Measurements from ENCODE around the gene PYGO2. TPM values are rescaled to one million over a fixed set of nuclear protein-coding genes. Genes with fewer than 3 reads are reported as not detected.
A peak's percentile ranks its signal among the peaks of the same experiment; 100 is the strongest.

PYGO2 gene
- total and polyA plus RNA-seq, 7 experiments from 2014 or later: 33.0 to 69.5 (median 46.2) TPM

- Histone ChIP-seq H3K36me3 (ENCODE audit: control insufficient read depth in 2 of 3, insufficient read depth in 3 of 3, low read length in 3 of 3) (peaks cover 11 to 50% (median 20%) of the 10 kb centered on the region in 3 experiments), H3K27me3 (ENCODE audit: control insufficient read depth in 2 of 2, insufficient read depth in 2 of 2, low read length in 2 of 2) (no peaks in the 10 kb centered on the region), H3K27ac (ENCODE audit: low read depth, low read length) (peak overlapping the region; percentile 65), H3K9me3 (ENCODE audit: control insufficient read depth in 2 of 3, low read length in 3 of 3) (no peaks in the 10 kb centered on the region), H3K4me1 (ENCODE audit: control insufficient read depth in 2 of 2, insufficient read depth in 2 of 2, low read length in 2 of 2) (peaks cover 38 to 42% of the 10 kb centered on the region in 2 donors), H3K4me3 (ENCODE audit: low read length) (no peak overlapping the region)
- DNase-seq: no peak
- peak overlapping the region in 8 of 9 donors; percentile 63 to 95 (median 88) for H3K27ac Mint-ChIP-seq
- POLR2A ChIA-PET: interaction anchor here (0.7 to 2.5 kb wide), 5 partner anchors 8 to 73 kb away, joined by 3 to 6 read pairs (median 6); partner anchors contain the start of genes PMVK and PYGO2
- H3K4me3 Mint-ChIP-seq: no peak overlapping the region
- peaks cover 38 to 57% (median 50%) of the 10 kb centered on the region in 7 donors for H3K4me1 Mint-ChIP-seq
- H3K9me3 Mint-ChIP-seq: peaks cover 0 to 3% (median 0%) of the 10 kb centered on the region in 11 donors
- no peak for ATAC-seq
- intact Hi-C loops (cut with micrococcal nuclease): loop anchor here in 1 of 2 donors (1.0 kb wide), 1 partner anchor 385 kb away; no protein-coding TSS in a partner anchor
- CTCF ChIA-PET: interaction anchor here (0.7 to 2.3 kb wide), 11 partner anchors 8 to 385 kb away, joined by 3 to 18 read pairs (median 3); partner anchors contain the start of gene PMVK
- peaks cover 0 to 16% (median 10%) of the 10 kb centered on the region in 5 donors for H3K36me3 Mint-ChIP-seq
- H3K27me3 Mint-ChIP-seq: no peaks in the 10 kb centered on the region
Observed at GRCh38 chr1:154944401-154945159, 17.0 kb downstream of the PYGO2 start.

DNA sequence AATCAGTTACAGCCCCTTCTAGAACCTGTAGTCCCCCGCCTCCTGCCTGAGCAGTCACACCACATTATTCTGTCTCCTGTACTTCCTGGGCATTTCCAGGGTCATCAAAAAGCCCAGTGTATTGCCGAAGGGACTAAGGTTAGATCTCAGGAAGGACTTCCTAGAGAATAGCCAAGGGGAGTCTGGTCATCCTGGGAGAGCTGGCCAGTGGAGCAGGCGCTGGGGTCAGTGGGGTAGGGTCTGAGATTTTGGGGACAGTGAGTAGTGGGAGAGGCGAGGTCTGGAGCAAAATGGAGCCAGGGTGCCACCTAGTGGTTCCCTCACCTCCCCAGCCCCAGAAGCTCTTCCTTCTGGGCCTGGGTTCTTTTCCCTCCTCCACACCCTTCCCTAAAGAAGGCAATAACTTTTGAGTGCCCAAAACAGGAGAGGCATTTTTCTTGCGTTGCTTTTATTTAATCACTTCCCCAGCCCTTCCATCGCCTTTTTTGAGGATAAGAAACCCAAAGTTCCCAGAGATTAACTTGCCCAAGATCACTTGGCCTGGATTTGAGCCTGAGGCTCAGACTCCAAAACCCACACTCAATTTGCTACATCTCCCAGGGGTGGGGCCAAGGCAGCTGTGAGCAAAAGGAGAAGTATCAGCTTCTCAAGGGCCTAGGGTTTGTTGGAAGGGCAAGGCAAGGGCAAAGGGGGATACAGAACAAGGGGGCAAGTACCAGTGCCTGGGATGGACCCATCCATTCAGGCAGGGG is 17.8 kb downstream of the PYGO2 start:
- Histone ChIP-seq H3K36me3 (ENCODE audit: control insufficient read depth in 2 of 3, insufficient read depth in 3 of 3, low read length in 3 of 3) (peaks cover 11 to 49% (median 20%) of the 10 kb centered on the region in 3 experiments), H3K27me3 (ENCODE audit: control insufficient read depth in 2 of 2, insufficient read depth in 2 of 2, low read length in 2 of 2) (no peaks in the 10 kb centered on the region), H3K4me3 (ENCODE audit: low read length) (no peak overlapping the region), H3K4me1 (ENCODE audit: control insufficient read depth in 2 of 2, insufficient read depth in 2 of 2, low read length in 2 of 2) (peaks cover 38 to 42% of the 10 kb centered on the region in 2 donors), H3K9me3 (ENCODE audit: control insufficient read depth in 2 of 3, low read length in 3 of 3) (no peaks in the 10 kb centered on the region), H3K27ac (ENCODE audit: low read depth, low read length) (peak overlapping the region; percentile 65)
- Mint-ChIP-seq H3K4me3 (peak overlapping the region in 6 of 10 donors; percentile 7 to 67 (median 26)), H3K27ac (peak overlapping the region; percentile 52 to 95 (median 88)), H3K27me3 (no peaks in the 10 kb centered on the region), H3K36me3 (peaks cover 0 to 16% (median 9%) of the 10 kb centered on the region in 5 donors), H3K9me3 (peaks cover 0 to 5% (median 0%) of the 10 kb centered on the region in 11 donors), H3K4me1 (peaks cover 43 to 60% (median 52%) of the 10 kb centered on the region in 7 donors)
- ChIA-PET POLR2A (interaction anchor here (1.1 to 2.5 kb wide), 2 partner anchors 17 to 56 kb away, joined by 6 read pairs; partner anchors contain the start of gene PYGO2), CTCF (interaction anchor here (0.6 to 2.3 kb wide), 10 partner anchors 8 to 274 kb away, joined by 3 to 18 read pairs (median 3); partner anchors contain the start of gene PMVK)
- ATAC-seq: peak; percentile 43
- peak in 1 of 9 donors; percentile 57 for DNase-seq
- intact Hi-C loops (cut with micrococcal nuclease): loop anchor here in 1 of 2 donors (1.0 kb wide), 1 partner anchor 385 kb away; no protein-coding TSS in a partner anchor

- no peaks in the 10 kb centered on the region for H3K9me3 ChIP-seq (ENCODE audit: control insufficient read depth in 2 of 3, low read length in 3 of 3)
- Mint-ChIP-seq H3K4me1 (peaks cover 49 to 73% (median 63%) of the 10 kb centered on the region in 7 donors), H3K36me3 (peaks cover 0 to 6% (median 0%) of the 10 kb centered on the region in 5 donors), H3K4me3 (peak overlapping the region in 3 of 10 donors; percentile 26 to 67 (median 53)), H3K9me3 (peaks cover 0 to 3% (median 0%) of the 10 kb centered on the region in 11 donors), H3K27ac (peak overlapping the region; percentile 72 to 92 (median 88)), H3K27me3 (no peaks in the 10 kb centered on the region)
- H3K27ac ChIP-seq (ENCODE audit: low read depth, low read length): peak overlapping the region; percentile 65
- H3K27me3 ChIP-seq (ENCODE audit: control insufficient read depth in 2 of 2, insufficient read depth in 2 of 2, low read length in 2 of 2): no peaks in the 10 kb centered on the region
- CTCF ChIA-PET: no interaction called here
- POLR2A ChIA-PET: interaction anchor here (1.3 to 1.6 kb wide), 2 partner anchors 20 to 66 kb away, joined by 3 to 4 read pairs; partner anchors contain the start of gene PYGO2
- no peak overlapping the region for H3K4me3 ChIP-seq (ENCODE audit: low read length)
- intact Hi-C loops (cut with micrococcal nuclease): no loop called here
- no peak for ATAC-seq
- peaks cover 0 to 26% (median 3%) of the 10 kb centered on the region in 3 experiments for H3K36me3 ChIP-seq (ENCODE audit: control insufficient read depth in 2 of 3, insufficient read depth in 3 of 3, low read length in 3 of 3)
- peaks cover 39 to 51% of the 10 kb centered on the region in 2 donors for H3K4me1 ChIP-seq (ENCODE audit: control insufficient read depth in 2 of 2, insufficient read depth in 2 of 2, low read length in 2 of 2)
- DNase-seq: no peak
Observed at GRCh38 chr1:154941333-154942013, 20.1 kb downstream of the PYGO2 start.

DNA sequence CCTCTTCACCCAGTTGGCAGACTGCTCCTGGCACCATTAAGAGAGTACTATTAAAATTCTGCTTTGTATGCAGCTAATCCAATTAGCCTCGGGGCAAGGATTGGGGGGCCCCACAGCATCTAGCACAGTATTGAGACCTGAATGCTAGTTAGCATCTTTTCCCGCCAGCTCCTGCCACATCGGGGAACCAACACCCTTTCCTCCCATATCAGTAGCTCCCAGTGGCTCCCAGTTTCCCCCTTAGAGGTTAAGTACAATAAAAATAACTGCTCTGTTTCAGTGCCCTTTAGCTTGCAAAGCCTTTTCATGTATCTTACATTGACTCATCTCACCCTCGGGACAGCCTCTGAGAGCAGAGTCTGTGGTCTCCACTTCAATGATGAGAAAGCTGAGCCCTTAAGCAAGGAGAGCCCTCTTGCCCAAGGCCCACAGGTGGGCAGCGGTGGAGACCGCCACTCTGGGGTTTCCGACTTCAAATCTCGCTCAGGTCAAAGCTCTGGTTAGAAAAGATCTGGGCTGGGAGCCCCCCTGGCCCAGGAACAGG is 20.9 kb downstream of the PYGO2 start:
- H3K9me3 ChIP-seq (ENCODE audit: control insufficient read depth in 2 of 3, low read length in 3 of 3): no peaks in the 10 kb centered on the region
- Mint-ChIP-seq H3K4me3 (peak overlapping the region in 6 of 10 donors; percentile 4 to 39 (median 15)), H3K4me1 (peaks cover 54 to 76% (median 69%) of the 10 kb centered on the region in 7 donors), H3K9me3 (peaks cover 0 to 3% (median 0%) of the 10 kb centered on the region in 11 donors), H3K36me3 (peaks cover 0 to 2% (median 0%) of the 10 kb centered on the region in 5 donors), H3K27me3 (no peaks in the 10 kb centered on the region), H3K27ac (peak overlapping the region; percentile 72 to 92 (median 83))
- intact Hi-C loops (cut with micrococcal nuclease): no loop called here
- H3K4me1 ChIP-seq (ENCODE audit: control insufficient read depth in 2 of 2, insufficient read depth in 2 of 2, low read length in 2 of 2): peaks cover 44 to 55% of the 10 kb centered on the region in 2 donors
- no peak for ATAC-seq
- H3K36me3 ChIP-seq (ENCODE audit: control insufficient read depth in 2 of 3, insufficient read depth in 3 of 3, low read length in 3 of 3): peaks cover 0 to 19% (median 0%) of the 10 kb centered on the region in 3 experiments
- ChIA-PET CTCF (interaction anchor here (1.7 kb wide), 1 partner anchor 20 kb away, joined by 4 read pairs; the partner anchor contains the start of gene PYGO2), POLR2A (interaction anchor here (0.9 to 1.6 kb wide), 5 partner anchors 21 to 67 kb away, joined by 3 to 4 read pairs (median 3); partner anchors contain the start of genes FLAD1 and PYGO2)
- H3K27ac ChIP-seq (ENCODE audit: low read depth, low read length): peak overlapping the region; percentile 0
- H3K27me3 ChIP-seq (ENCODE audit: control insufficient read depth in 2 of 2, insufficient read depth in 2 of 2, low read length in 2 of 2): no peaks in the 10 kb centered on the region
- no peak for DNase-seq
- no peak overlapping the region for H3K4me3 ChIP-seq (ENCODE audit: low read length)

GRCh38 chr1:154940213-154940560 is 21.4 kb downstream of the PYGO2 start:
- no peaks in the 10 kb centered on the region for H3K27me3 Mint-ChIP-seq
- H3K9me3 Mint-ChIP-seq: peaks cover 0 to 3% (median 0%) of the 10 kb centered on the region in 11 donors
- Histone ChIP-seq H3K27ac (ENCODE audit: low read depth, low read length) (peak overlapping the region; percentile 0), H3K4me3 (ENCODE audit: low read length) (no peak overlapping the region), H3K36me3 (ENCODE audit: control insufficient read depth in 2 of 3, insufficient read depth in 3 of 3, low read length in 3 of 3) (peaks cover 0 to 13% (median 0%) of the 10 kb centered on the region in 3 experiments), H3K9me3 (ENCODE audit: control insufficient read depth in 2 of 3, low read length in 3 of 3) (no peaks in the 10 kb centered on the region), H3K27me3 (ENCODE audit: control insufficient read depth in 2 of 2, insufficient read depth in 2 of 2, low read length in 2 of 2) (no peaks in the 10 kb centered on the region), H3K4me1 (ENCODE audit: control insufficient read depth in 2 of 2, insufficient read depth in 2 of 2, low read length in 2 of 2) (peaks cover 46 to 60% of the 10 kb centered on the region in 2 donors)
- DNase-seq (no peak), ATAC-seq (no peak)
- H3K36me3 Mint-ChIP-seq: peaks cover 0 to 2% (median 0%) of the 10 kb centered on the region in 5 donors
- intact Hi-C loops (cut with micrococcal nuclease): no loop called here
- H3K27ac Mint-ChIP-seq: peak overlapping the region in 8 of 9 donors; percentile 59 to 92 (median 82)
- peak overlapping the region in 5 of 10 donors; percentile 4 to 39 (median 13) for H3K4me3 Mint-ChIP-seq
- POLR2A ChIA-PET: interaction anchor here (0.7 to 1.6 kb wide), 8 partner anchors 8 to 156 kb away, joined by 3 to 4 read pairs (median 3); partner anchors contain the start of genes FLAD1 and PYGO2
- peaks cover 59 to 82% (median 74%) of the 10 kb centered on the region in 7 donors for H3K4me1 Mint-ChIP-seq
- CTCF ChIA-PET: interaction anchor here (1.7 kb wide), 1 partner anchor 21 kb away, joined by 4 read pairs; the partner anchor contains the start of gene PYGO2

Measured in naive thymus-derived CD4-positive, alpha-beta T cell (primary cell).